ENCODE measurements around the gene H6PD. TPM values are rescaled to one million over a fixed set of nuclear protein-coding genes. Genes with fewer than 3 reads are reported as not detected.

H6PD gene
- total RNA-seq, 4 donors from 2014 or later: 27.0 to 62.2 (median 44.0) TPM

- H3K4me1 ChIP-seq: peaks cover 0 to 36% (median 14%) of the 10 kb centered on the region in 3 donors
- no peaks in the 10 kb centered on the region for H3K9me3 ChIP-seq
- TF ChIP-seq POLR2AphosphoS5 (IDR thresholded peaks at IDR 0.05): peak; percentile 14
- TF ChIP-seq POLR2A (IDR thresholded peaks at IDR 0.05): no peak
- WGBS, 2 donors (ENCODE audit: low coverage in 1 of 2): 48 to 53% methylated on average over 4 to 5 of the region's 5 CpGs
- H3K27me3 ChIP-seq: peaks cover 10% of the 10 kb centered on the region
- no peaks in the 10 kb centered on the region for H3K36me3 ChIP-seq
- no peak overlapping the region for H3K4me3 ChIP-seq
- H3K27ac ChIP-seq: peak overlapping the region in 1 of 4 donors; percentile 51
- peak; percentile 71 for ATAC-seq
Observed at GRCh38 chr1:9278116-9278515, 43.5 kb downstream of the H6PD start.

DNA sequence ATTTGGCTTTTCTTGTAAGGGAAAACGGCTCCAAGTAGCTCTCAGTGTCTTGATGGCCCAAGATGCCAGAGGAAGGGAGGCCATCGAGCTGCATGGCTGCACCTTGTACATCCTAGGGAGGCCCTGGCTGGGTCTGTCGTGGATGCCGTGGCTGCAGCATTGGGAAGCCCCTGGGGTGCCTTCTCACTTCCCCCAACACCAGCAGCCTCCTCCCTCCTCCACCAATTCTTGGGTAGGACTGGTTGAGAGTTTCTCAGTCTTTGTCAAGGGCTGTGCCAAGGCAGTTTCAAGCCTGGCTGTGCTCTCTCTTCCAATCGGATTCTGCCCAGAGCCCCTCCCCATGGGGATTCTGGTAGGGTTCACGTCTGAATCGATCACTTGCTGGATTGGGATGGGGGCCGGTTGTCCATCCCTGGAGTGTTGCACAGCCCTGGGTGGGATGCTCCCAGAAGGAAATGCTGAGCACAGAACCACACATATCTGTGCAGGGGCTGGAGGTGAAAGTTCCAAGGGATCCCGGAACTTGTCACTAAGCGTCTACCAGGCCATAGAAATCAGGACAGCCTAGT is 44.1 kb downstream of the H6PD start:
- Histone ChIP-seq H3K4me1 (peaks cover 0 to 36% (median 14%) of the 10 kb centered on the region in 3 donors), H3K36me3 (no peaks in the 10 kb centered on the region), H3K9me3 (no peaks in the 10 kb centered on the region), H3K27me3 (peaks cover 10% of the 10 kb centered on the region), H3K27ac (peak overlapping the region in 2 of 4 donors; percentile 24 to 51), H3K4me3 (no peak overlapping the region)
- no peak for ATAC-seq
- WGBS, 2 donors (ENCODE audit: low coverage in 1 of 2): 57% methylated on average over 5 of the region's 10 CpGs; no CpG with 5 or more reads in 1 of the 2 donors
- TF ChIP-seq POLR2AphosphoS5 (IDR thresholded peaks at IDR 0.05): no peak
- no peak for TF ChIP-seq EP300 (IDR thresholded peaks at IDR 0.05)
- no peak for TF ChIP-seq POLR2A (IDR thresholded peaks at IDR 0.05)
- TF ChIP-seq, protein P1, sequence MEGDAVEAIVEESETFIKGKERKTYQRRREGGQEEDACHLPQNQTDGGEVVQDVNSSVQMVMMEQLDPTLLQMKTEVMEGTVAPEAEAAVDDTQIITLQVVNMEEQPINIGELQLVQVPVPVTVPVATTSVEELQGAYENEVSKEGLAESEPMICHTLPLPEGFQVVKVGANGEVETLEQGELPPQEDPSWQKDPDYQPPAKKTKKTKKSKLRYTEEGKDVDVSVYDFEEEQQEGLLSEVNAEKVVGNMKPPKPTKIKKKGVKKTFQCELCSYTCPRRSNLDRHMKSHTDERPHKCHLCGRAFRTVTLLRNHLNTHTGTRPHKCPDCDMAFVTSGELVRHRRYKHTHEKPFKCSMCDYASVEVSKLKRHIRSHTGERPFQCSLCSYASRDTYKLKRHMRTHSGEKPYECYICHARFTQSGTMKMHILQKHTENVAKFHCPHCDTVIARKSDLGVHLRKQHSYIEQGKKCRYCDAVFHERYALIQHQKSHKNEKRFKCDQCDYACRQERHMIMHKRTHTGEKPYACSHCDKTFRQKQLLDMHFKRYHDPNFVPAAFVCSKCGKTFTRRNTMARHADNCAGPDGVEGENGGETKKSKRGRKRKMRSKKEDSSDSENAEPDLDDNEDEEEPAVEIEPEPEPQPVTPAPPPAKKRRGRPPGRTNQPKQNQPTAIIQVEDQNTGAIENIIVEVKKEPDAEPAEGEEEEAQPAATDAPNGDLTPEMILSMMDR (IDR thresholded peaks at IDR 0.05): no peak

DNA sequence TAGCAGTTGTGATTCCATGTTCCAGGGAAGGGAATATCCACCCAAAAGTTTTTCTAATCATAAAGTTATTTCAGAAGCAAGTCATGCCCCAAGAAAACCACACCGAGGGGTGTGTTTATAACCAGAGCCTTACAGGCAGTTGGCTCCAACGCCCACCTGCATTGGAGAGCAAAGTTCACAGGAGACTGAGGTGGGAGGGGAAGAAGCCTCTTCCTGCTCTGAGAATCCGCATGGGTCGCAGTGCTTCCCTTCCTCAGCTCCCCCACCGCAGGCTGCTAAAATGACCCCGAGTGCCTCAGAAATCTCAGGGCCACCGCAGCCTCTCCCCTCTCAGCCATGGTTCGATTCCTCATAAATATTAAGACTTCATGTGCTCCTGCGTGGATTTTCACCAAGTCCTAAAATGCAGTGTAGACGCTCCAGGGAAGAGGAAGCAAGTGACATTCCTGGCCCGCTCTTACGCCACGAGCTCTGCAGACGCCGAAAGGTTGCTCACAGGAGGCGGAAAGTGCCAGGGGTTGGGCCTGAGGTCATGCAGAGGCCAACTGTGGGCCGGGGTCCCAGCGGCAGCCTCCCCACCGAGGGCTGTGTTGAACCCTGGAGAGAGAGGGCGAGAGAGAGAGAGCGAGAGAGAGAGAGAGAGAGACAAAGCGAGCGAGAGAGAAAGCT is 44.7 kb downstream of the H6PD start:
- Histone ChIP-seq H3K9me3 (peaks cover 0 to 4% (median 0%) of the 10 kb centered on the region in 3 donors), H3K4me3 (no peak overlapping the region), H3K36me3 (no peaks in the 10 kb centered on the region), H3K27me3 (peaks cover 10% of the 10 kb centered on the region), H3K4me1 (peaks cover 0 to 36% (median 14%) of the 10 kb centered on the region in 3 donors), H3K27ac (peak overlapping the region in 2 of 4 donors; percentile 24 to 51)
- no peak for ATAC-seq
- TF ChIP-seq POLR2A (IDR thresholded peaks at IDR 0.05): no peak
- TF ChIP-seq POLR2AphosphoS5 (IDR thresholded peaks at IDR 0.05): no peak
- TF ChIP-seq, protein P1 (IDR thresholded peaks at IDR 0.05): no peak
- no peak for TF ChIP-seq EP300 (IDR thresholded peaks at IDR 0.05)
- 62 to 77% methylated on average over 11 to 12 of the region's 23 CpGs for WGBS, 2 donors (ENCODE audit: low coverage in 1 of 2)

GRCh38 chr1:9280015-9280860 is 45.7 kb downstream of the H6PD start:
- Histone ChIP-seq H3K36me3 (no peaks in the 10 kb centered on the region), H3K27ac (peak overlapping the region in 1 of 4 donors; percentile 7), H3K4me3 (no peak overlapping the region), H3K9me3 (peaks cover 0 to 12% (median 0%) of the 10 kb centered on the region in 3 donors), H3K4me1 (peaks cover 0 to 36% (median 14%) of the 10 kb centered on the region in 3 donors), H3K27me3 (peaks cover 10% of the 10 kb centered on the region)
- ATAC-seq: peak; percentile 87
- WGBS, 2 donors (ENCODE audit: low coverage in 1 of 2): 31 to 47% methylated on average over 5 to 24 of the region's 36 CpGs
- TF ChIP-seq, protein P1 (IDR thresholded peaks at IDR 0.05): peak in 1 of 4 experiments; percentile 6
- TF ChIP-seq EP300 (IDR thresholded peaks at IDR 0.05): no peak

All from gastroesophageal sphincter (tissue), 4 donors.